Measurements from ENCODE around the gene ADK.
"Not testable (repeated sequence)": the region's sequence is repeated elsewhere in the genome, so short reads cannot be mapped to it uniquely, and the experiment has no call there.

The ADK gene

GRCh38 chr10:74179111-74179710 is 28.2 kb downstream of the ADK start:
- no peak for DNase-seq (ENCODE audit: low spot score)

- DNase-seq (ENCODE audit: low spot score), result no peak
Observed at GRCh38 chr10:74186678-74187077, 35.7 kb downstream of the ADK start.

DNA sequence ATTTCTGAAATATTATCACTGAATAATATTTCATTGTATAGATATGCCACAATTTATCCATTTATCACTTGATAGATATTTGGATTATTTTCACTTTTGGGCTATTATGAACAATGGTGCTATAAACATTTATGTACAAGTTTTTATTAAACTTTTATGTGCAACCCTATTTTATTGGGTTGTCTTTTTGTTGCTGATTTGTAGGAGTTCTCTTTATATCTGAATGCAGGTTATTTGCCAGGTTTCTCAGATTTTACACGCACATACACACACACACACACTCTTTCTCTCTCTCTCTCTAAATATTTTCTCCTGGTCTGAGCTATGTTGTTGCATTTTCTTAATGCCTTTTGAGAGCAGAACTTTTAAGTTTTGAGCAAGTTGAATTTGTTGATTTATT is 36.2 kb downstream of the ADK start:
- no peak for DNase-seq (ENCODE audit: low spot score)

GRCh38 chr10:74188617-74189016 is 37.6 kb downstream of the ADK start:
- not testable (repeated sequence) for DNase-seq (ENCODE audit: low spot score)

GRCh38 chr10:74189999-74190421 is 39.0 kb downstream of the ADK start:
- DNase-seq (ENCODE audit: low spot score), result no peak

DNA sequence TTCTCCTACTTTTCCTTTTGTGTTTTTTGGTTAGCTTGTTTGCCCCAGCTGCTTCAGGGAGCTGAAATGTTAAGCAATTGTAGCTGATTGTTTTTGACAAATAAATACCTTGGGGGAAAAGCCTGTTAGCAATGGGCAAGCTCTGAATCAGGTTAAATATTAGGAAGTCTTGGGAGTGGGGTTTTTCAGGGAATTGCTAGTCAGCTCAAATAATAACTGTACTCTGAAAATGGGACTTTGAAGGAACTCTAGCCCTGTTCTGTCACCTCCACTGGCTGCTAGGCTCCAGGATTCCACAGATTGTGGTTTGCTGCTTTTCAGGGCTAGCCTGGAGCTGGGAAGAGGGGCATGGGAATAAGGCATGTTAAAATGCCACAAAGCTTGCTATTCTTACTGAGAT is 39.5 kb downstream of the ADK start:
- no peak for DNase-seq (ENCODE audit: low spot score)

GRCh38 chr10:74194545-74194944 is 43.5 kb downstream of the ADK start:
- no peak for DNase-seq (ENCODE audit: low spot score)

DNA sequence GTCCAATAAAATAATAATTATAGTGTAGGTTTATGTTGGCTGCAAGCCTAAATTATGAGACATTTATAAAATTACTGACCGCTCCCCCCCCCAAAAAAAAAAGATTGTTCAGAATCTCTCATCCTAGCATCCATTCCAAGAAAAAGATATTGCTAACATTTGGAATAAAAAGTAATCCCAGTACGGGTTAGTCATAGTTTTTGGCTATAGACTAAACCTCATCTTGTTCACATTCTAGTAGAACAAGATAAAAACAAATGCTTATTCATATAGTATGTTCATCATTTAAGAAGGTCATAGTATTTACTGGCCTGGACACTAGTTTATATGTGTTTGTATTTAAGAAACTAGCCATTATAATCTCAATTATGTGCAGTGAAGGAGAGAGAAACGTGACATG is 44.0 kb downstream of the ADK start:
- no peak for DNase-seq (ENCODE audit: low spot score)

GRCh38 chr10:74199315-74199714 is 48.3 kb downstream of the ADK start:
- no peak for DNase-seq (ENCODE audit: low spot score)

- no peak for DNase-seq (ENCODE audit: low spot score)
Observed at GRCh38 chr10:74202356-74202755, 51.3 kb downstream of the ADK start.

DNA sequence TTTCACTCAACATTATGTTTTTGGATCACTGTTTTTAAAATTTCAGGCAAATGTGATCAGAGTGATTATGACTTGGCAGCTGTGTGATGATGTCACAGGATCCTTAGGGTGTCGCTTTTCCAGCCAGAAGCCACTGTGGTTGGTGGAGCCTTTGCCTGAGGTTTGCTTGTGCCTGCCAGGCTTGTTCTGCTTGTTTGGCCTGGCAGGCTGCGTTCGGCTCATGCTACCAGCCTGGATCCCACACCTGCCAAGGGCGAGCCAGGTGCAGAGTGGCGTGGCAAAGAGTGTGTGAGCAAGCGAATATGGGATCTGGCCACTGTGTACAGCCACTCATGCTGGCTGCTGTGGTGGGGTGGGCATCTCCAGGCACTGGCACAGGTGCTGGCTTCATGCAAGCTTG is 55.7 kb downstream of the ADK start:
- no peak for DNase-seq (ENCODE audit: low spot score)

GRCh38 chr10:74207691-74208480 is 56.9 kb downstream of the ADK start:
- no peak for DNase-seq (ENCODE audit: low spot score)

- DNase-seq (ENCODE audit: low spot score), result no peak
Observed at GRCh38 chr10:74208997-74209396, 58.0 kb downstream of the ADK start.

- DNase-seq (ENCODE audit: low spot score), result no peak
Observed at GRCh38 chr10:74213019-74213418, 62.0 kb downstream of the ADK start.

DNA sequence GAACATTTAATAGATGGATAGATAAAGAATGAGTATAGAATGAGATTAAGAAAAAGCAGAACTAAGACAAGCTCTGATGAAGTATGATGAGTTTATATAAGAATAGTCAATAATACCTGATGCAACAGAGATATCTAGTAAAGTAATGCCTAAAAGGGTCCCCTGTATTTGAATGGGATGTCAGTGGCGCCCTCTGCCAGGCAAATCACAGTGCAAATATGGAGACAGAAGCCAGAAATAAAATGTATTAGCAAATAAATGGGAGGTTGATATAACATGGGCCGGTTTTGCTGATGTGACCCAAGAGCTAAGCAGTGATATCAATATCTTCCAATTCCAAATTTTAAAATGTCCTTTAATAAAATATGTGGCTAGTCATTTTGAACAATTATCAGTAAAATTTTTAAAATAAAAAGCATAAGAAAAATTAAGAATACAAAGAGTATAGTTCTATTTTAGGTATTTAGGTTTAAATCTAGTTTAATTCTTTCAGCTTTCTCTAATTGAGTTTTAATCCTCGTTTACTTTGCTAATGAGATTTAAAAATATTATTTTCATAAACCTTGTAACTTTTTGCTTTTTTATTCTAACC is 62.6 kb downstream of the ADK start:
- DNase-seq (ENCODE audit: low spot score), result no peak

- not testable (repeated sequence) for DNase-seq (ENCODE audit: low spot score)
Observed at GRCh38 chr10:74217110-74217509, 66.1 kb downstream of the ADK start.

GRCh38 chr10:74222467-74222866 is 71.4 kb downstream of the ADK start:
- not testable (repeated sequence) for DNase-seq (ENCODE audit: low spot score)

GRCh38 chr10:74223755-74224529 is 72.9 kb downstream of the ADK start:
- DNase-seq (ENCODE audit: low spot score), result no peak

DNA sequence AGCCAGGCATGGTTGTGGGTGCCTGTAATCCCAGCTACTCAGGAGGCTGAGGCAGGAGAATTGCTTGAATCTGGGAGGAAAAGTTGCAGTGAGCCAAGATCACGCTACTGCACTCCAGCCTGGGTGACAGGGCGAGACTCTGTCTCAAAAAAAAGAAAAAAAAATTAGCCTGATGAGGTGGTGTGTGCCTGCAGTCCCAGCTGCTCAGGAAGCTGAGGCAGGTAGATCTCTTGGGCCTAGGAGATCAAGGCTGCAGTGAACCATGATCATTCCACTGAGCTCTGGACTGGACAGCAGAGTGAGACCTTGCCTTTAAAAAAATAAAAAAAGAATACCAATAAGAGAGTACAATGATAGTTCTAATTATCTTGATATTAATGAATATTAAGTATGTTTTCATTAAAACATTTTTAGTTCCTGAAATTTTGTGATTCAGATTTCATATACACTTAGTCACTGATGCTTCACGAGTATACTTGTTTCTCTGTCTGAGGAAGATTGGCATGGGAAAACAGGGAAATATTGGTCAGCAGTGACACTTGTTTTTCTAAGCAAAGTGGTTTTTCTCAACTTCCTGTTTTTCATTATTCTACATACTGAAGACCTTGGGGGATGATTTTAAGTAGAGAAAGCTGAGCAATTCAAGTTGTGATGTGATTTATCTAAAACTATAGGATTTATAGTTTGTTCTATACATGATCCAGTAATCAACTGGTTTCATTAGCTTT is 76.8 kb downstream of the ADK start:
- no peak for DNase-seq (ENCODE audit: low spot score)

DNA sequence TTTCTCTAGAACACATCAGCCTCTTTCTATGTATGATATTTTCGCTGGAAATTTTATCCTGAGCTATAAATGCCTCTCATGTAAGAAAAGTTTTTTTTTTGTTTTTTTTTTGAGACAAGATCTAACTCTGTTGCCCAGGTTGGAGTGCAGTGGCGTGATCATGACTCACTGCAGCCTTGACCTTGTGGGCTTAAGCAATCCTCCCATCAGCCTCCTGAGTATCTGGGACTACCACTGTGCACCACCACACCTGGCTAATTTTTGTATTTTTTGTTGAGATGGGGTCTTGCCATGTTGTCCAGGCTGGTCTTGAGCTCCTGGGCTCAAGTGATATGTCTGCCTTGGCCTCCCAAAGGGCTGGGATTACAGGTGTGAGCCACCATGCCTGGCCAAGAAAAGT is 80.4 kb downstream of the ADK start:
- no peak for DNase-seq (ENCODE audit: low spot score)

DNA sequence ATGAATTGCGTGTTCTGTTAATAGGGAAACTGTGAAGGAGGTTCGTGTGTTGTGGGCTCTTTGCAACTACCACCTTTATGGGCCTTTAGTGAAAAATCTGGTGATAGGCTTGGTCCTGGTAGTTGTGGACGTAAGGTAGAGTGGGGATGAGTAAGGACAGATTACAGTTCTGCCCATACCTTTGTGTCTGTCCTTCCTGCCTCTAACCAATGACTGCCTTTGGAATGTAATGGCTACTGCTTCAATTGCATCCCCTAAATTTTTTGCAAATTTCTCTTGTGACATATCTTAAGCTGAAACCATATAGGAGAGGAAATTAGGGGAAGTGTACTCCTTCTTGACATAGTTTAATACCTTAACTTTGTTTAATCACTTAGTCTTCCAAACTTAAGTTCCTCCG is 82.3 kb downstream of the ADK start:
- no peak for DNase-seq (ENCODE audit: low spot score)

DNA sequence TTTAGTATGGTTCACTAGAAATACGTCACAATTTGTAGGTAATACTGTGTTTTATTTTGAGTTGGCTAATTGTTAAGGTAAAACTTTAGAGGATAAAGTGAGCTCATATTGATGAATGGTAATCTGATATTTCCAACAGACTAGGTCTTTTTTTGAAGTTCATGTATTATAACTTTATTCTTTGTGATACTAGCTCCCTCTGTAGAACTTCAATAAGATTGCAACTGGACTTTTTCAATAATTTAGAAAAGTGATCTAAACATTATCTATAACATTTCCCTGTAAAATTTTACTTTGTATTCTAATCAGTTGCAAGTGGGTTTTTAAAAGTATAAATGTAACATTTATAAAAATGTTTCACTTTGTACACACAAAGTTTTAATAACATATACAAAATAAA is 83.5 kb downstream of the ADK start:
- DNase-seq (ENCODE audit: low spot score), result no peak

Data from SK-N-DZ (cell line).